ENCODE data around the gene ICAM3.

Gene ICAM3

DNA sequence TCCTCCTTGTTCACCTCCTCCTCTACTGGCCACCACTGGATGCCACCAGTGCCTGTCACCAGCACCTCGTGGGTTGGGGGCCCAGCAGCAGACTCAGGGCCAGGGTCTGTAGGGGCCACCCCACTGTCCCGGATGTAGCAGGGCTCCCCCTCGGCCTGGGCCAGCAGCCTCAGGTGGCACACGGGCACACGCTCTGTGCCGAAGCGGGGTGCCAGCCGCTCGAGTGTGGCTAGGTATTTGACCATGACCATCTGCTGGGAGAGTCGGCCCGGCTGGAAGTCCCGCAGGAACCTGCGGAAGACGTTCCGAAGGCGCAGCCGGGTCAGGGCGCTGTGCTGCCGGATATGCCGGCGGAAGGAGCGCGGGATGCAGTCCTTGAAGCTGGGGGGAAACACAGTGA lies 26.1 kb upstream of the ICAM3 start:
- Histone ChIP-seq H3K27ac (no peak overlapping the region), H3K4me1 (no peaks in the 10 kb centered on the region), H3K36me3 (peaks cover 55 to 99% (median 91%) of the 10 kb centered on the region in 3 donors), H3K27me3 (no peaks in the 10 kb centered on the region), H3K9me3 (no peaks in the 10 kb centered on the region), H3K4me3 (no peak overlapping the region)
- TF ChIP-seq CTCF (IDR thresholded peaks at IDR 0.05), result no peak
- DNase-seq, result no peak
- intact Hi-C loops (cut with DNase I; ENCODE audit: low total_unique reads), result no loop called here

DNA sequence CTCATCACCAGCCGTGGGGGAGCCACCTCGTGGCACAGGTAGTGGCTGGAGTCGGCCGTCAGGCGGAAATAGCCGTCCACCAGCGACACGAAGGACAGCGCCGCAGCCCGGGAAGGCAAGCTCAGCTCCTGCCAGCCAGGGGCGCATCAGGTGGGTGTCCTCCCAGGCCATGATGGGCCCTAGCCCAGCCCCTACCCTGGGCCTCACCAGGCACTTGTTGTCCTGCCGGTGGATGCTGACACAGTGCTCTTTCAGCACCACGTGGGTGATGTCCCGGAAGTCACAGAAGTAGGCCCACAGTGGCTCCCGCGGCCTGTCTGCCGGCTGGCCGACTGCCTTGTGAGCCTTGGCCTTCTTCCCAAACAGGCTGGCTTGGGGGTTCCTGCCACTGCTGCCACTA lies 25.2 kb upstream of the ICAM3 start:
- intact Hi-C loops (cut with DNase I; ENCODE audit: low total_unique reads), result no loop called here
- Histone ChIP-seq H3K4me3 (no peak overlapping the region), H3K9me3 (no peaks in the 10 kb centered on the region), H3K27ac (no peak overlapping the region), H3K4me1 (no peaks in the 10 kb centered on the region), H3K27me3 (no peaks in the 10 kb centered on the region), H3K36me3 (peaks cover 58 to 99% (median 96%) of the 10 kb centered on the region in 3 donors)
- TF ChIP-seq CTCF (IDR thresholded peaks at IDR 0.05), result no peak
- no peak for DNase-seq

GRCh38 chr19:10363789-10364281 lies 24.4 kb upstream of the ICAM3 start:
- Histone ChIP-seq H3K27me3 (no peaks in the 10 kb centered on the region), H3K4me1 (no peaks in the 10 kb centered on the region), H3K27ac (no peak overlapping the region), H3K4me3 (no peak overlapping the region), H3K9me3 (no peaks in the 10 kb centered on the region), H3K36me3 (peaks cover 54 to 100% (median 96%) of the 10 kb centered on the region in 3 donors)
- no peak for TF ChIP-seq CTCF (IDR thresholded peaks at IDR 0.05)
- no peak for DNase-seq
- intact Hi-C loops (cut with DNase I; ENCODE audit: low total_unique reads), result no loop called here

- Histone ChIP-seq H3K27me3 (no peaks in the 10 kb centered on the region), H3K27ac (no peak overlapping the region), H3K9me3 (no peaks in the 10 kb centered on the region), H3K4me3 (no peak overlapping the region), H3K4me1 (no peaks in the 10 kb centered on the region), H3K36me3 (peaks cover 53 to 98% (median 93%) of the 10 kb centered on the region in 3 donors)
- intact Hi-C loops (cut with DNase I; ENCODE audit: low total_unique reads), result no loop called here
- no peak for TF ChIP-seq CTCF (IDR thresholded peaks at IDR 0.05)
- no peak for DNase-seq
Measured at GRCh38 chr19:10362259-10362658, 22.8 kb upstream of the ICAM3 start.

DNA sequence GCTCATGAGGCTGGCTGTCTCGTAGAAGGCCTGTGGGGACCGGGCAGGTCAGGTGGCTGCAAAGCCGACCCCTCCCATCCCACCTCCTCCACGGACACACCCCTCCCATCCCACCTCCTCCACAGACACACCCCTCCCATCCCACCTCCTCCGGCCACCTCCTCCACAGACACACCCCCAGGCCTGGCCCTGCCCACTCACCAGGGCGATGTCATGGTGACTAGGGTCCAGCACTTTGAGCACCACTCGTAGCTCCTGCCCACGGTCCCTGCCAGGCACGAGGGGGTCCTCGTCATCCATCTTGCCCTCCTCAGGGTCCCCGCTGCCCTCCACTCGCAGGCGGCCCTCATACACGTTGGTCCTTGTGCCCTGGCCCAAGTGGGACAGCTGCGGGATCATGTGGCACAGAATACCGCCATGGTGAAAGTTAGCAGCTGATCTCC lies 22.2 kb upstream of the ICAM3 start:
- no peaks in the 10 kb centered on the region for H3K9me3 ChIP-seq
- no peak for TF ChIP-seq CTCF (IDR thresholded peaks at IDR 0.05)
- intact Hi-C loops (cut with DNase I; ENCODE audit: low total_unique reads), result no loop called here
- DNase-seq, result no peak
- H3K4me3 ChIP-seq, result no peak overlapping the region
- H3K4me1 ChIP-seq, result no peaks in the 10 kb centered on the region
- peaks cover 46 to 98% (median 93%) of the 10 kb centered on the region in 3 donors for H3K36me3 ChIP-seq
- no peaks in the 10 kb centered on the region for H3K27me3 ChIP-seq
- H3K27ac ChIP-seq, result no peak overlapping the region

DNA sequence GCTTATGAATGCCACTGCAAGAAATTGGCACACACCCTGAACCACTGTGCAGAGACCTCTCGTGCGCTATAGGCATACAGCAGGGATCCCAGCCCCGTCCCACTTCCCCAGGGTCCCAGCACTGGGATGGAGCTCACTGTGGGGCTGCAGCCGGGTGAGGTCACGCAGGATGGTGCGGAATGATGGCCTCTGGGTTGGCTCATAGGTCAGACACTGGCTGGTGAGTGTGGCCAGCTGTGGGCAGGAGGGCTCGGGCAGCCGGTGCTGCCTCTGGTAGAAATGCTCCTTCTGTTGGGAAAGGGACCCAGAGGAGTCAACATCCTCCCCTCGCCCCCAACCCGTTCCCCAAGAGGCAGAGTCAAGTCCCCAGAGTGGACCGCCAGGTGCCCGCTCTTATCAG lies 17.0 kb upstream of the ICAM3 start:
- H3K4me1 ChIP-seq, result peaks cover 0 to 7% (median 3%) of the 10 kb centered on the region in 4 donors
- DNase-seq, result no peak
- TF ChIP-seq CTCF (IDR thresholded peaks at IDR 0.05), result no peak
- H3K4me3 ChIP-seq, result no peak overlapping the region
- intact Hi-C loops (cut with DNase I; ENCODE audit: low total_unique reads), result no loop called here
- no peak overlapping the region for H3K27ac ChIP-seq
- no peaks in the 10 kb centered on the region for H3K9me3 ChIP-seq
- no peaks in the 10 kb centered on the region for H3K27me3 ChIP-seq
- peaks cover 50 to 98% (median 82%) of the 10 kb centered on the region in 3 donors for H3K36me3 ChIP-seq
